Neural progenitor cell (in vitro differentiated cells): ENCODE results near the gene MYO5A. TPM values are rescaled to one million over a fixed set of nuclear protein-coding genes. Genes with fewer than 3 reads are reported as not detected.

ENCODE experiments used
- DNase-seq: peaks from one replicate; pipeline ENCODE4 v3.0.0-alpha.2; 2016; ENCODE audit warnings: low spot score
- H2AFZ ChIP-seq: fragments of 200-600 bp; sonication (generic); replicated peaks from 2 replicates; pipeline ENCODE4 v1.6.1; 2016; ENCODE audit warnings: antibody characterized with exemption
- H3F3A ChIP-seq: fragments of 200-600 bp; sonication (generic); 2 replicates; pipeline ENCODE4 v1.6.1; 2016; ENCODE audit warnings: antibody characterized with exemption, low read depth
- H3K27ac ChIP-seq: fragments of 200-600 bp; sonication (generic); 2 replicates; pipeline ENCODE4 v1.5.1; 2016; ENCODE audit warnings: mild to moderate bottlenecking
- H3K27me3 ChIP-seq: fragments of 200-600 bp; sonication (generic); 2 replicates; pipeline ENCODE4 v1.6.1; 2016; ENCODE audit warnings: mild to moderate bottlenecking, moderate library complexity
- H3K36me3 ChIP-seq: fragments of 200-600 bp; sonication (generic); 2 replicates; pipeline ENCODE4 v1.5.1; 2016
- H3K4me1 ChIP-seq: fragments of 200-600 bp; sonication (generic); 2 replicates; pipeline ENCODE4 v1.6.1; 2016; ENCODE audit warnings: mixed run types
- H3K4me2 ChIP-seq: fragments of 200-600 bp; sonication (generic); 2 replicates; pipeline ENCODE4 v1.6.1; 2016
- H3K4me3 ChIP-seq: fragments of 200-600 bp; sonication (generic); 2 replicates; pipeline ENCODE4 v1.5.1; 2016
- H3K79me2 ChIP-seq: fragments of 200-600 bp; sonication (generic); 2 replicates; pipeline ENCODE4 v1.6.1; 2016; ENCODE audit warnings: low read depth
- H3K9ac ChIP-seq: fragments of 200-600 bp; sonication (generic); 2 replicates; pipeline ENCODE4 v1.6.1; 2016
- H3K9me3 ChIP-seq: fragments of 200-600 bp; sonication (generic); 2 replicates; pipeline ENCODE4 v1.5.1; 2016; ENCODE audit warnings: low read depth
- H4K20me1 ChIP-seq: fragments of 200-600 bp; sonication (generic); 2 replicates; pipeline ENCODE4 v1.6.1; 2016; ENCODE audit warnings: low read depth
- H3K27ac Mint-ChIP-seq: 3 replicates; pipeline ENCODE4 v1.8.0; 2021; ENCODE audit warnings: mixed read lengths
- H3K27me3 Mint-ChIP-seq: 2 replicates; pipeline ENCODE4 v1.8.0; 2022; ENCODE audit warnings: low read depth, mild to moderate bottlenecking, inconsistent platforms, moderate library complexity, mixed read lengths; ENCODE audit not compliant: insufficient read depth
- H3K36me3 Mint-ChIP-seq: 3 replicates; pipeline ENCODE4 v1.8.0; 2021; ENCODE audit warnings: mixed read lengths
- H3K4me1 Mint-ChIP-seq: 3 replicates; pipeline ENCODE4 v1.8.0; 2021; ENCODE audit warnings: mixed read lengths
- H3K4me3 Mint-ChIP-seq: 3 replicates; pipeline ENCODE4 v1.8.0; 2021; ENCODE audit warnings: mild to moderate bottlenecking, moderate library complexity, mixed read lengths
- H3K9me3 Mint-ChIP-seq: 3 replicates; pipeline ENCODE4 v1.8.0; 2020; ENCODE audit warnings: mixed read lengths
- CTCF ChIP-seq: fragments of 200-600 bp; sonication (generic); IDR thresholded peaks from 2 replicates; pipeline ENCODE4 v1.5.1; 2017; ENCODE audit warnings: antibody characterized with exemption, mild to moderate bottlenecking
- EZH2 ChIP-seq: fragments of 200-600 bp; sonication (generic); IDR thresholded peaks from 2 replicates; pipeline ENCODE4 v1.6.1; 2017; ENCODE audit warnings: antibody characterized with exemption, mild to moderate bottlenecking, moderate library complexity
- EZH2phosphoT487 ChIP-seq: fragments of 200-600 bp; sonication (generic); IDR thresholded peaks from 2 replicates; pipeline ENCODE4 v1.6.1; 2017; ENCODE audit warnings: antibody characterized with exemption
- total RNA-seq: library from RNA; depleted of rRNA; stranded (reverse); fragments of >200 nt; gene quantifications from 2 replicates; pipeline ENCODE4 v1.2.3, GENCODE V29; 2015; ENCODE audit warnings: low replicate concordance

Gene MYO5A
- total RNA-seq, 1 donor from 2014 or later = 34.3 TPM

DNA sequence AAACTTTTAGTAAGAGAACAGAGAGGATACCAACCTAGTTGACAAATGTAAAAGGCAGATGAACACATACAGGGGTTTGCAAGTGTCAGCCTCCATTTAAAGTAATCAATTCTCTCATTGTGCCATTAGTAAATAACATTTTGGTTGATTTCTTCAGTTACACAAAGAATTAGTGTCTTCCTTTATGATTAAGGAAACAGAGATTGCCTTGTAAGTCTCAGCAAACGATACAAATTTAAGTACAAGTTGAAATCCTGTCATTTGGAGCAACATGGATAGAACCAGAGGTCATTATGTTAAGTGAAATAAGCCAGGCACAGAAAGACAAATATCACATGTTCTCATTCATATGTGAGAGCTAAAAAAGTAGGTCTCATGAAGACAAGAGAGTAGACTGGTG lies 26.1 kb downstream of the MYO5A start:
- Histone ChIP-seq H3K27ac (no peak overlapping the region), H4K20me1 (no peaks in the 10 kb centered on the region), H3K36me3 (no peaks in the 10 kb centered on the region), H3K79me2 (peaks cover 8% of the 10 kb centered on the region), H3K4me3 (no peak overlapping the region), H3K27me3 (no peaks in the 10 kb centered on the region), H2AFZ (no peak overlapping the region), H3K4me1 (no peaks in the 10 kb centered on the region), H3F3A (no peaks in the 10 kb centered on the region), H3K4me2 (no peak overlapping the region), H3K9me3 (no peaks in the 10 kb centered on the region), H3K9ac (no peak overlapping the region)
- Mint-ChIP-seq H3K4me3 (no peak overlapping the region), H3K4me1 (no peaks in the 10 kb centered on the region), H3K27ac (no peak overlapping the region), H3K36me3 (no peaks in the 10 kb centered on the region), H3K9me3 (peaks cover 2% of the 10 kb centered on the region), H3K27me3 (no peaks in the 10 kb centered on the region)
- DNase-seq = no peak
- TF ChIP-seq CTCF (no peak), EZH2 (no peak), EZH2phosphoT487 (no peak)

DNA sequence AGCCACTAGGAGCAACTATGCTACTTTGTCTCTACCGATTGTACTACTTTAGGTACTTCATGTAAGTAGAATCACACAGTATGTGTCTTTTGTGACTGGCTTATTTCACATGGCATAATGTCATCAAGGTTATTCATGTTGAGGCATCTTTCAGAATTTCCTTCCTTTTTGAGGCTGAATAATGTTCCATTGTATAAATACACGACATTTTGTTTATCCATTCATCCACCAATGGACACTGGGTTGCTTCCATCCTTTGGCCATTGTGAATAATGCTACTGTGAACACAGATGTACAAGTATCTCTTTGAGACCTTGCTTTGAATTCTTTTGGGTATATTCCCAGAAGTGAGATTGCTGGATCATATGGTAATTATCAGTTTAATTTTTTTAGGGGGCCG lies 29.2 kb downstream of the MYO5A start:
- no peaks in the 10 kb centered on the region for H3K79me2 ChIP-seq
- H3K9me3 Mint-ChIP-seq = peaks cover 2% of the 10 kb centered on the region
- TF ChIP-seq EZH2 = no peak
- TF ChIP-seq CTCF = no peak
- no peak for TF ChIP-seq EZH2phosphoT487

DNA sequence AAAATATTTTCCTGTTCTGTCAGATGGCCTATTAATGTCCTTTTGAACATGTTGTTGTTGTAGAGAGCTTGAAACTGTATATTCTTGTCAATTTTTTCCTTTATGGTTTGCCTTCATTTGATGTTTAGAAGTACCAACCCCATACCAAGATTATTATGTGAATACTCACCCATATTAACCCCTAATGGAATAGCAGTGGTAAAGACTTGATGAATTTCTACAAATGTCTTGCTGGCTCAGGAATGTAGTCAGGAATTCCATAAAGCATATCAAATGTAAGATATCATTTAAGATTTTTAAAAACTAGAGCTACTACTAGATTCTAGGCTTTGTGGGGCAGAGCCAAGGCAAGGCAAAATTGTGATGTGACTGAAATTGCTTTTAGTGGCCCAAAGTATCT lies 30.0 kb downstream of the MYO5A start:
- H3F3A ChIP-seq = no peaks in the 10 kb centered on the region
- no peaks in the 10 kb centered on the region for H3K9me3 ChIP-seq
- no peaks in the 10 kb centered on the region for H3K27me3 Mint-ChIP-seq
- no peak overlapping the region for H3K4me2 ChIP-seq
- H4K20me1 ChIP-seq = peaks cover 4% of the 10 kb centered on the region
- no peaks in the 10 kb centered on the region for H3K79me2 ChIP-seq
- H3K9me3 Mint-ChIP-seq = peaks cover 2% of the 10 kb centered on the region
- H3K36me3 ChIP-seq = no peaks in the 10 kb centered on the region
- no peak for TF ChIP-seq EZH2
- no peak for TF ChIP-seq CTCF
- no peak for TF ChIP-seq EZH2phosphoT487
- DNase-seq = no peak
- H3K4me3 Mint-ChIP-seq = no peak overlapping the region
- no peak overlapping the region for H3K27ac ChIP-seq
- H3K27ac Mint-ChIP-seq = no peak overlapping the region
- no peaks in the 10 kb centered on the region for H3K4me1 ChIP-seq
- no peaks in the 10 kb centered on the region for H3K4me1 Mint-ChIP-seq
- H3K9ac ChIP-seq = no peak overlapping the region
- H3K27me3 ChIP-seq = no peaks in the 10 kb centered on the region
- no peak overlapping the region for H3K4me3 ChIP-seq
- H2AFZ ChIP-seq = no peak overlapping the region
- no peaks in the 10 kb centered on the region for H3K36me3 Mint-ChIP-seq

More for the DNA sequence above, 29.2 kb downstream of the MYO5A start:
- no peak overlapping the region for H2AFZ ChIP-seq
- H3F3A ChIP-seq = no peaks in the 10 kb centered on the region
- no peak overlapping the region for H3K4me3 ChIP-seq
- no peak overlapping the region for H3K4me2 ChIP-seq
- Mint-ChIP-seq H3K4me1 (no peaks in the 10 kb centered on the region), H3K4me3 (no peak overlapping the region), H3K36me3 (no peaks in the 10 kb centered on the region), H3K27me3 (no peaks in the 10 kb centered on the region), H3K27ac (no peak overlapping the region)
- DNase-seq = no peak
- H3K4me1 ChIP-seq = no peaks in the 10 kb centered on the region
- H4K20me1 ChIP-seq = peaks cover 4% of the 10 kb centered on the region
- no peaks in the 10 kb centered on the region for H3K27me3 ChIP-seq
- no peaks in the 10 kb centered on the region for H3K36me3 ChIP-seq
- H3K27ac ChIP-seq = no peak overlapping the region
- H3K9ac ChIP-seq = no peak overlapping the region
- H3K9me3 ChIP-seq = no peaks in the 10 kb centered on the region
